HCT116 (cell line): ENCODE results near the gene DOCK1. TPM values are rescaled to one million over a fixed set of nuclear protein-coding genes. Genes with fewer than 3 reads are reported as not detected.

Source experiments
- ATAC-seq: fragments of 200-7000 bp; cut with Tn5 transposase; 2 replicates; pipeline ENCODE4 v1.9.1; 2020; ENCODE audit warnings: mild to moderate bottlenecking, moderate library complexity
- BruUV-seq: library from RNA; stranded (reverse); fragments of 400-500 nt; replicated peaks from 2 replicates; lab custom pipeline; 2021; lab: Mats Ljungman, UMichigan
- CTCF ChIA-PET: fragments of 300-600 bp; sonication (Branson Sonifier 250); formaldehyde crosslinking; loops from one replicate; lab custom pipeline; 2021; ENCODE audit warnings: antibody characterized with exemption; lab: Charles Lee
- POLR2A ChIA-PET: fragments of 300-600, 350-600 bp; sonication (Branson Sonifier 250); formaldehyde crosslinking; loops from one replicate; lab custom pipeline; 2021; ENCODE audit warnings: antibody characterized with exemption; lab: Charles Lee
- RAD21 ChIA-PET, 2 experiments: fragments of 300-600 bp; sonication (Branson Sonifier 250); formaldehyde crosslinking; loops; one replicate each; lab custom pipeline; 2023; ENCODE audit warnings: low total read pairs in 2 of 2; ENCODE audit not compliant: uncharacterized antibody in 2 of 2, unreplicated experiment in 2 of 2, low non-redundant PET in 1 of 2; lab: Charles Lee
- DNase-seq: peaks from one replicate; pipeline ENCODE4 v3.0.0-alpha.2; 2010; ENCODE audit warnings: low read depth, low spot score
- H2AFZ ChIP-seq: fragments of 200-600 bp; shearing (Covaris generic), sonication (generic); 2 replicates; pipeline ENCODE4 v1.6.1; 2017; ENCODE audit warnings: low read depth, mixed run types, mixed read lengths, antibody characterized with exemption, low read length; ENCODE audit not compliant: poor library complexity, severe bottlenecking
- H3K27ac ChIP-seq: 2 replicates; pipeline ENCODE4 v1.5.1; 2012; ENCODE audit warnings: low read depth, low read length
- H3K27me3 ChIP-seq: fragments of 200-600 bp; sonication (generic); 2 replicates; pipeline ENCODE4 v1.6.1; 2016; ENCODE audit warnings: mixed run types, low read length, mixed read lengths; ENCODE audit not compliant: insufficient read depth
- H3K36me3 ChIP-seq, 2 experiments: fragments of 200-500 bp in 1 of 2; fragments of 200-600 bp in 1 of 2; sonication (Bioruptor generic) in 1 of 2; sonication (generic) in 1 of 2; 2 replicates each; pipeline versions ENCODE4 v1.5.1 to v1.6.1; 2014 to 2016; ENCODE audit warnings: low read length in 2 of 2, inconsistent platforms in 1 of 2, mixed read lengths in 1 of 2, mixed run types in 1 of 2; ENCODE audit not compliant: insufficient read depth in 2 of 2, control insufficient read depth in 1 of 2
- H3K4me1 ChIP-seq, 2 experiments: fragments of 200-600 bp in 1 of 2; sonication (generic) in 1 of 2; 2 replicates each; pipeline versions ENCODE4 v1.5.1 to v1.6.1; 2012 to 2017; ENCODE audit warnings: low read length in 2 of 2, inconsistent platforms in 1 of 2, mild to moderate bottlenecking in 1 of 2, mixed read lengths in 1 of 2, mixed run types in 1 of 2, moderate library complexity in 1 of 2; ENCODE audit not compliant: insufficient read depth in 2 of 2, control insufficient read depth in 1 of 2
- H3K4me2 ChIP-seq: fragments of 200-600 bp; sonication (generic); 2 replicates; pipeline ENCODE4 v1.6.1; 2017; ENCODE audit warnings: mixed run types, low read length, mixed read lengths
- H3K4me3 ChIP-seq, 2 experiments: fragments of 200-600 bp in 1 of 2; sonication (generic) in 1 of 2; replicated peaks in 1 of 2; 2 replicates each; pipeline ENCODE4 v1.5.1; 2011 to 2016; ENCODE audit warnings: low read length in 2 of 2, control low read depth in 1 of 2, low read depth in 1 of 2, mild to moderate bottlenecking in 1 of 2, mixed read lengths in 1 of 2, mixed run types in 1 of 2
- H3K79me2 ChIP-seq: fragments of 200-600 bp; sonication (generic); 2 replicates; pipeline ENCODE4 v1.6.1; 2017; ENCODE audit warnings: mild to moderate bottlenecking, mixed run types, low read length, moderate library complexity, mixed read lengths; ENCODE audit not compliant: insufficient read depth
- H3K9ac ChIP-seq: fragments of 200-600 bp; sonication (generic); 2 replicates; pipeline ENCODE4 v1.6.1; 2016; ENCODE audit warnings: low read length, mixed read lengths
- H3K9me2 ChIP-seq: fragments of 200-600 bp; sonication (generic), shearing (Covaris generic); 2 replicates; pipeline ENCODE4 v1.6.1; 2017; ENCODE audit warnings: mixed run types, mild to moderate bottlenecking, moderate library complexity; ENCODE audit not compliant: insufficient read depth
- H3K9me3 ChIP-seq, 2 experiments: fragments of 200-500 bp in 1 of 2; fragments of 200-600 bp in 1 of 2; sonication (Bioruptor generic) in 1 of 2; sonication (generic) in 1 of 2; 2 replicates each; pipeline ENCODE4 v1.6.1; 2014 to 2017; ENCODE audit warnings: low read length in 2 of 2, mixed read lengths in 2 of 2, inconsistent platforms in 1 of 2, low read depth in 1 of 2, mild to moderate bottlenecking in 1 of 2, mixed run types in 1 of 2, moderate library complexity in 1 of 2; ENCODE audit not compliant: control insufficient read depth in 1 of 2, insufficient read depth in 1 of 2
- H4K20me1 ChIP-seq: fragments of 200-600 bp; sonication (generic), shearing (Covaris generic); 2 replicates; pipeline ENCODE4 v1.6.1; 2017; ENCODE audit warnings: mixed run types, mild to moderate bottlenecking, moderate library complexity; ENCODE audit not compliant: insufficient read depth
- ATF3 ChIP-seq: IDR thresholded peaks from 2 replicates; pipeline ENCODE4 v1.6.1; 2012
- CBX3 ChIP-seq: IDR thresholded peaks from 2 replicates; pipeline ENCODE4 v1.6.1; 2012; ENCODE audit warnings: low read depth
- CEBPB ChIP-seq: IDR thresholded peaks from 2 replicates; pipeline ENCODE4 v1.6.1; 2012; ENCODE audit warnings: low read depth
- EGR1 ChIP-seq: IDR thresholded peaks from 2 replicates; pipeline ENCODE4 v1.6.1; 2012; ENCODE audit warnings: low read depth
- EZH2phosphoT487 ChIP-seq: fragments of 200-600 bp; IDR thresholded peaks from 2 replicates; pipeline ENCODE4 v1.6.1; 2018; ENCODE audit warnings: antibody characterized with exemption, borderline replicate concordance
- FOSL1 ChIP-seq: IDR thresholded peaks from 2 replicates; pipeline ENCODE4 v1.6.1; 2012; ENCODE audit warnings: low read depth
- JUND ChIP-seq: IDR thresholded peaks from 2 replicates; pipeline ENCODE4 v1.6.1; 2012
- POLR2AphosphoS5 ChIP-seq: IDR thresholded peaks from 2 replicates; pipeline ENCODE4 v1.6.1; 2011; ENCODE audit warnings: mild to moderate bottlenecking, low read depth, low read length, moderate library complexity
- SIN3A ChIP-seq: IDR thresholded peaks from 2 replicates; pipeline ENCODE4 v1.6.1; 2012; ENCODE audit warnings: low read depth
- SP1 ChIP-seq: IDR thresholded peaks from 2 replicates; pipeline ENCODE4 v1.6.1; 2012; ENCODE audit warnings: low read depth
- ZNF274 ChIP-seq: fragments of 200-500 bp; sonication (Bioruptor generic); IDR thresholded peaks from 2 replicates; pipeline ENCODE4 v1.6.1; 2014; ENCODE audit warnings: mild to moderate bottlenecking, low read depth, low read length, inconsistent platforms
- intact Hi-C: fragments of 100-400 bp; cut with micrococcal nuclease; formaldehyde crosslinking; loops from 2 replicates; pipeline ENCODE4 v1.10.0; 2022
- total RNA-seq: library from RNA; stranded (reverse); gene quantifications from one replicate; pipeline ENCODE4 v1.2.1, GENCODE V29; 2021; ENCODE audit not compliant: unreplicated experiment
- TF ChIP-seq, protein P1 (sequence below), 3 experiments: fragments of 200-600 bp in 1 of 3; sonication (generic) in 1 of 3; IDR thresholded peaks in 2 of 3; conservative IDR thresholded peaks in 1 of 3; 2 replicates each; pipeline ENCODE4 v1.5.1; 2012 to 2017; ENCODE audit warnings: low read depth in 2 of 3, low read length in 2 of 3, antibody characterized with exemption in 1 of 3, borderline replicate concordance in 1 of 3, control low read depth in 1 of 3, mild to moderate bottlenecking in 1 of 3, mixed read lengths in 1 of 3, mixed run types in 1 of 3, moderate library complexity in 1 of 3; ENCODE audit not compliant: insufficient read depth in 1 of 3
- TF ChIP-seq, protein P2 (sequence below): IDR thresholded peaks from 2 replicates; pipeline ENCODE4 v1.6.1; 2011; ENCODE audit warnings: mild to moderate bottlenecking, low read length, moderate library complexity; ENCODE audit not compliant: insufficient replicate concordance; ENCODE audit errors: extremely low read depth
- TF ChIP-seq, protein P3 (sequence below): IDR thresholded peaks from 2 replicates; pipeline ENCODE4 v1.6.1; 2012; ENCODE audit warnings: low read depth

Gene DOCK1
- total RNA-seq, 1 experiment from 2014 or later: 46.5 TPM

- DNase-seq: no peak
Observed at GRCh38 chr10:126979311-126979710, 74.1 kb downstream of the DOCK1 start.

More at GRCh38 chr10:126979311-126979710, 74.1 kb downstream of the DOCK1 start:
- Histone ChIP-seq H3K27me3 (no peaks in the 10 kb centered on the region), H3K4me2 (no peak overlapping the region), H3K9ac (no peak overlapping the region), H4K20me1 (no peaks in the 10 kb centered on the region), H3K9me3 (no peaks in the 10 kb centered on the region), H3K4me1 (no peaks in the 10 kb centered on the region), H3K9me2 (no peaks in the 10 kb centered on the region), H3K36me3 (no peaks in the 10 kb centered on the region; a peak in 1 of 4 replicates), H3K79me2 (no peaks in the 10 kb centered on the region), H2AFZ (no peak overlapping the region), H3K4me3 (no peak overlapping the region), H3K27ac (no peak overlapping the region)
- ChIA-PET POLR2A (no interaction called here), RAD21 (no interaction called here), CTCF (no interaction called here)
- intact Hi-C loops: no loop called here
- BruUV-seq: no TSS peak
- no peak for ATAC-seq
- TF ChIP-seq SIN3A (no peak), EGR1 (no peak), ATF3 (no peak), CEBPB (no peak), JUND (no peak), ZNF274 (no peak), POLR2AphosphoS5 (no peak), SP1 (no peak), FOSL1 (no peak), EZH2phosphoT487 (no peak), CBX3 (no peak)
- TF ChIP-seq, protein P1, sequence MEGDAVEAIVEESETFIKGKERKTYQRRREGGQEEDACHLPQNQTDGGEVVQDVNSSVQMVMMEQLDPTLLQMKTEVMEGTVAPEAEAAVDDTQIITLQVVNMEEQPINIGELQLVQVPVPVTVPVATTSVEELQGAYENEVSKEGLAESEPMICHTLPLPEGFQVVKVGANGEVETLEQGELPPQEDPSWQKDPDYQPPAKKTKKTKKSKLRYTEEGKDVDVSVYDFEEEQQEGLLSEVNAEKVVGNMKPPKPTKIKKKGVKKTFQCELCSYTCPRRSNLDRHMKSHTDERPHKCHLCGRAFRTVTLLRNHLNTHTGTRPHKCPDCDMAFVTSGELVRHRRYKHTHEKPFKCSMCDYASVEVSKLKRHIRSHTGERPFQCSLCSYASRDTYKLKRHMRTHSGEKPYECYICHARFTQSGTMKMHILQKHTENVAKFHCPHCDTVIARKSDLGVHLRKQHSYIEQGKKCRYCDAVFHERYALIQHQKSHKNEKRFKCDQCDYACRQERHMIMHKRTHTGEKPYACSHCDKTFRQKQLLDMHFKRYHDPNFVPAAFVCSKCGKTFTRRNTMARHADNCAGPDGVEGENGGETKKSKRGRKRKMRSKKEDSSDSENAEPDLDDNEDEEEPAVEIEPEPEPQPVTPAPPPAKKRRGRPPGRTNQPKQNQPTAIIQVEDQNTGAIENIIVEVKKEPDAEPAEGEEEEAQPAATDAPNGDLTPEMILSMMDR (IDR thresholded peaks at IDR 0.05 in 2 of 3, conservative IDR thresholded peaks at IDR 0.05 in 1 of 3; ENCODE audit: borderline replicate concordance in 1 of 3, insufficient read depth in 1 of 3, low read depth in 2 of 3, low read length in 2 of 3): no peak
- TF ChIP-seq, protein P2, sequence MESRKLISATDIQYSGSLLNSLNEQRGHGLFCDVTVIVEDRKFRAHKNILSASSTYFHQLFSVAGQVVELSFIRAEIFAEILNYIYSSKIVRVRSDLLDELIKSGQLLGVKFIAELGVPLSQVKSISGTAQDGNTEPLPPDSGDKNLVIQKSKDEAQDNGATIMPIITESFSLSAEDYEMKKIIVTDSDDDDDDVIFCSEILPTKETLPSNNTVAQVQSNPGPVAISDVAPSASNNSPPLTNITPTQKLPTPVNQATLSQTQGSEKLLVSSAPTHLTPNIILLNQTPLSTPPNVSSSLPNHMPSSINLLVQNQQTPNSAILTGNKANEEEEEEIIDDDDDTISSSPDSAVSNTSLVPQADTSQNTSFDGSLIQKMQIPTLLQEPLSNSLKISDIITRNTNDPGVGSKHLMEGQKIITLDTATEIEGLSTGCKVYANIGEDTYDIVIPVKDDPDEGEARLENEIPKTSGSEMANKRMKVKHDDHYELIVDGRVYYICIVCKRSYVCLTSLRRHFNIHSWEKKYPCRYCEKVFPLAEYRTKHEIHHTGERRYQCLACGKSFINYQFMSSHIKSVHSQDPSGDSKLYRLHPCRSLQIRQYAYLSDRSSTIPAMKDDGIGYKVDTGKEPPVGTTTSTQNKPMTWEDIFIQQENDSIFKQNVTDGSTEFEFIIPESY: no peak
- TF ChIP-seq, protein P3, sequence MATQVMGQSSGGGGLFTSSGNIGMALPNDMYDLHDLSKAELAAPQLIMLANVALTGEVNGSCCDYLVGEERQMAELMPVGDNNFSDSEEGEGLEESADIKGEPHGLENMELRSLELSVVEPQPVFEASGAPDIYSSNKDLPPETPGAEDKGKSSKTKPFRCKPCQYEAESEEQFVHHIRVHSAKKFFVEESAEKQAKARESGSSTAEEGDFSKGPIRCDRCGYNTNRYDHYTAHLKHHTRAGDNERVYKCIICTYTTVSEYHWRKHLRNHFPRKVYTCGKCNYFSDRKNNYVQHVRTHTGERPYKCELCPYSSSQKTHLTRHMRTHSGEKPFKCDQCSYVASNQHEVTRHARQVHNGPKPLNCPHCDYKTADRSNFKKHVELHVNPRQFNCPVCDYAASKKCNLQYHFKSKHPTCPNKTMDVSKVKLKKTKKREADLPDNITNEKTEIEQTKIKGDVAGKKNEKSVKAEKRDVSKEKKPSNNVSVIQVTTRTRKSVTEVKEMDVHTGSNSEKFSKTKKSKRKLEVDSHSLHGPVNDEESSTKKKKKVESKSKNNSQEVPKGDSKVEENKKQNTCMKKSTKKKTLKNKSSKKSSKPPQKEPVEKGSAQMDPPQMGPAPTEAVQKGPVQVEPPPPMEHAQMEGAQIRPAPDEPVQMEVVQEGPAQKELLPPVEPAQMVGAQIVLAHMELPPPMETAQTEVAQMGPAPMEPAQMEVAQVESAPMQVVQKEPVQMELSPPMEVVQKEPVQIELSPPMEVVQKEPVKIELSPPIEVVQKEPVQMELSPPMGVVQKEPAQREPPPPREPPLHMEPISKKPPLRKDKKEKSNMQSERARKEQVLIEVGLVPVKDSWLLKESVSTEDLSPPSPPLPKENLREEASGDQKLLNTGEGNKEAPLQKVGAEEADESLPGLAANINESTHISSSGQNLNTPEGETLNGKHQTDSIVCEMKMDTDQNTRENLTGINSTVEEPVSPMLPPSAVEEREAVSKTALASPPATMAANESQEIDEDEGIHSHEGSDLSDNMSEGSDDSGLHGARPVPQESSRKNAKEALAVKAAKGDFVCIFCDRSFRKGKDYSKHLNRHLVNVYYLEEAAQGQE: no peak
